HCT116 (cell line): Measurements from ENCODE around the gene WDR43. TPM values are rescaled to one million over a fixed set of nuclear protein-coding genes. Genes with fewer than 3 reads are reported as not detected.

Experiments
- ATAC-seq: fragments of 200-7000 bp; cut with Tn5 transposase; 2 replicates; pipeline ENCODE4 v1.9.1; 2020; ENCODE audit warnings: mild to moderate bottlenecking, moderate library complexity
- BruUV-seq: library from RNA; stranded (reverse); fragments of 400-500 nt; replicated peaks from 2 replicates; lab custom pipeline; 2021; lab: Mats Ljungman, UMichigan
- CTCF ChIA-PET: fragments of 300-600 bp; sonication (Branson Sonifier 250); formaldehyde crosslinking; loops from one replicate; lab custom pipeline; 2021; ENCODE audit warnings: antibody characterized with exemption; lab: Charles Lee
- POLR2A ChIA-PET: fragments of 300-600, 350-600 bp; sonication (Branson Sonifier 250); formaldehyde crosslinking; loops from one replicate; lab custom pipeline; 2021; ENCODE audit warnings: antibody characterized with exemption; lab: Charles Lee
- RAD21 ChIA-PET, 2 experiments: fragments of 300-600 bp; sonication (Branson Sonifier 250); formaldehyde crosslinking; loops; one replicate each; lab custom pipeline; 2023; ENCODE audit warnings: low total read pairs in 2 of 2; ENCODE audit not compliant: uncharacterized antibody in 2 of 2, unreplicated experiment in 2 of 2, low non-redundant PET in 1 of 2; lab: Charles Lee
- DNase-seq: peaks from one replicate; pipeline ENCODE4 v3.0.0-alpha.2; 2010; ENCODE audit warnings: low read depth, low spot score
- H2AFZ ChIP-seq: fragments of 200-600 bp; shearing (Covaris generic), sonication (generic); 2 replicates; pipeline ENCODE4 v1.6.1; 2017; ENCODE audit warnings: low read depth, mixed run types, mixed read lengths, antibody characterized with exemption, low read length; ENCODE audit not compliant: poor library complexity, severe bottlenecking
- H3K27ac ChIP-seq: 2 replicates; pipeline ENCODE4 v1.5.1; 2012; ENCODE audit warnings: low read depth, low read length
- H3K27me3 ChIP-seq: fragments of 200-600 bp; sonication (generic); 2 replicates; pipeline ENCODE4 v1.6.1; 2016; ENCODE audit warnings: mixed run types, low read length, mixed read lengths; ENCODE audit not compliant: insufficient read depth
- H3K36me3 ChIP-seq, 2 experiments: fragments of 200-500 bp in 1 of 2; fragments of 200-600 bp in 1 of 2; sonication (Bioruptor generic) in 1 of 2; sonication (generic) in 1 of 2; 2 replicates each; pipeline versions ENCODE4 v1.5.1 to v1.6.1; 2014 to 2016; ENCODE audit warnings: low read length in 2 of 2, inconsistent platforms in 1 of 2, mixed read lengths in 1 of 2, mixed run types in 1 of 2; ENCODE audit not compliant: insufficient read depth in 2 of 2, control insufficient read depth in 1 of 2
- H3K4me1 ChIP-seq, 2 experiments: fragments of 200-600 bp in 1 of 2; sonication (generic) in 1 of 2; 2 replicates each; pipeline versions ENCODE4 v1.5.1 to v1.6.1; 2012 to 2017; ENCODE audit warnings: low read length in 2 of 2, inconsistent platforms in 1 of 2, mild to moderate bottlenecking in 1 of 2, mixed read lengths in 1 of 2, mixed run types in 1 of 2, moderate library complexity in 1 of 2; ENCODE audit not compliant: insufficient read depth in 2 of 2, control insufficient read depth in 1 of 2
- H3K4me2 ChIP-seq: fragments of 200-600 bp; sonication (generic); 2 replicates; pipeline ENCODE4 v1.6.1; 2017; ENCODE audit warnings: mixed run types, low read length, mixed read lengths
- H3K4me3 ChIP-seq, 2 experiments: fragments of 200-600 bp in 1 of 2; sonication (generic) in 1 of 2; replicated peaks in 1 of 2; 2 replicates each; pipeline ENCODE4 v1.5.1; 2011 to 2016; ENCODE audit warnings: low read length in 2 of 2, control low read depth in 1 of 2, low read depth in 1 of 2, mild to moderate bottlenecking in 1 of 2, mixed read lengths in 1 of 2, mixed run types in 1 of 2
- H3K79me2 ChIP-seq: fragments of 200-600 bp; sonication (generic); 2 replicates; pipeline ENCODE4 v1.6.1; 2017; ENCODE audit warnings: mild to moderate bottlenecking, mixed run types, low read length, moderate library complexity, mixed read lengths; ENCODE audit not compliant: insufficient read depth
- H3K9ac ChIP-seq: fragments of 200-600 bp; sonication (generic); 2 replicates; pipeline ENCODE4 v1.6.1; 2016; ENCODE audit warnings: low read length, mixed read lengths
- H3K9me2 ChIP-seq: fragments of 200-600 bp; sonication (generic), shearing (Covaris generic); 2 replicates; pipeline ENCODE4 v1.6.1; 2017; ENCODE audit warnings: mixed run types, mild to moderate bottlenecking, moderate library complexity; ENCODE audit not compliant: insufficient read depth
- H3K9me3 ChIP-seq, 2 experiments: fragments of 200-500 bp in 1 of 2; fragments of 200-600 bp in 1 of 2; sonication (Bioruptor generic) in 1 of 2; sonication (generic) in 1 of 2; 2 replicates each; pipeline ENCODE4 v1.6.1; 2014 to 2017; ENCODE audit warnings: low read length in 2 of 2, mixed read lengths in 2 of 2, inconsistent platforms in 1 of 2, low read depth in 1 of 2, mild to moderate bottlenecking in 1 of 2, mixed run types in 1 of 2, moderate library complexity in 1 of 2; ENCODE audit not compliant: control insufficient read depth in 1 of 2, insufficient read depth in 1 of 2
- H4K20me1 ChIP-seq: fragments of 200-600 bp; sonication (generic), shearing (Covaris generic); 2 replicates; pipeline ENCODE4 v1.6.1; 2017; ENCODE audit warnings: mixed run types, mild to moderate bottlenecking, moderate library complexity; ENCODE audit not compliant: insufficient read depth
- CBX3 ChIP-seq: IDR thresholded peaks from 2 replicates; pipeline ENCODE4 v1.6.1; 2012; ENCODE audit warnings: low read depth
- CEBPB ChIP-seq: IDR thresholded peaks from 2 replicates; pipeline ENCODE4 v1.6.1; 2012; ENCODE audit warnings: low read depth
- ELF1 ChIP-seq: IDR thresholded peaks from 2 replicates; pipeline ENCODE4 v1.6.1; 2012; ENCODE audit warnings: low read depth, borderline replicate concordance
- FOSL1 ChIP-seq: IDR thresholded peaks from 2 replicates; pipeline ENCODE4 v1.6.1; 2012; ENCODE audit warnings: low read depth
- JUND ChIP-seq: IDR thresholded peaks from 2 replicates; pipeline ENCODE4 v1.6.1; 2012
- POLR2AphosphoS5 ChIP-seq: IDR thresholded peaks from 2 replicates; pipeline ENCODE4 v1.6.1; 2011; ENCODE audit warnings: mild to moderate bottlenecking, low read depth, low read length, moderate library complexity
- RAD21 ChIP-seq: IDR thresholded peaks from 2 replicates; pipeline ENCODE4 v1.6.1; 2012; ENCODE audit warnings: low read depth, mild to moderate bottlenecking
- SRF ChIP-seq: IDR thresholded peaks from 2 replicates; pipeline ENCODE4 v1.6.1; 2012; ENCODE audit warnings: low read depth
- TCF7L2 ChIP-seq: IDR thresholded peaks from 2 replicates; pipeline ENCODE4 v1.7.0; 2011; ENCODE audit warnings: borderline replicate concordance, inconsistent platforms; ENCODE audit not compliant: insufficient read depth, insufficient read length; ENCODE audit errors: extremely low read depth
- YY1 ChIP-seq: IDR thresholded peaks from 2 replicates; pipeline ENCODE4 v1.6.1; 2011; ENCODE audit warnings: low read length, low read depth, moderate library complexity, mild to moderate bottlenecking; ENCODE audit not compliant: insufficient replicate concordance; ENCODE audit errors: extremely low read depth
- ZFX ChIP-seq: fragments of 450-650 bp; IDR thresholded peaks from 2 replicates; pipeline ENCODE4 v1.6.1; 2017
- intact Hi-C: fragments of 100-400 bp; cut with micrococcal nuclease; formaldehyde crosslinking; loops from 2 replicates; pipeline ENCODE4 v1.10.0; 2022
- total RNA-seq: library from RNA; stranded (reverse); gene quantifications from one replicate; pipeline ENCODE4 v1.2.1, GENCODE V29; 2021; ENCODE audit not compliant: unreplicated experiment
- TF ChIP-seq, protein P1 (sequence below): IDR thresholded peaks from 2 replicates; pipeline ENCODE4 v1.6.1; 2012; ENCODE audit warnings: low read depth
- TF ChIP-seq, protein P2 (sequence below): IDR thresholded peaks from 2 replicates; pipeline ENCODE4 v1.6.1; 2012
- TF ChIP-seq, protein P3 (sequence below): IDR thresholded peaks from 2 replicates; pipeline ENCODE4 v1.6.1; 2012
- TF ChIP-seq, protein P4 (sequence below), 3 experiments: fragments of 200-600 bp in 1 of 3; sonication (generic) in 1 of 3; IDR thresholded peaks in 2 of 3; conservative IDR thresholded peaks in 1 of 3; 2 replicates each; pipeline ENCODE4 v1.5.1; 2012 to 2017; ENCODE audit warnings: low read depth in 2 of 3, low read length in 2 of 3, antibody characterized with exemption in 1 of 3, borderline replicate concordance in 1 of 3, control low read depth in 1 of 3, mild to moderate bottlenecking in 1 of 3, mixed read lengths in 1 of 3, mixed run types in 1 of 3, moderate library complexity in 1 of 3; ENCODE audit not compliant: insufficient read depth in 1 of 3

The WDR43 gene
- total RNA-seq, 1 experiment from 2014 or later: 119 TPM

DNA sequence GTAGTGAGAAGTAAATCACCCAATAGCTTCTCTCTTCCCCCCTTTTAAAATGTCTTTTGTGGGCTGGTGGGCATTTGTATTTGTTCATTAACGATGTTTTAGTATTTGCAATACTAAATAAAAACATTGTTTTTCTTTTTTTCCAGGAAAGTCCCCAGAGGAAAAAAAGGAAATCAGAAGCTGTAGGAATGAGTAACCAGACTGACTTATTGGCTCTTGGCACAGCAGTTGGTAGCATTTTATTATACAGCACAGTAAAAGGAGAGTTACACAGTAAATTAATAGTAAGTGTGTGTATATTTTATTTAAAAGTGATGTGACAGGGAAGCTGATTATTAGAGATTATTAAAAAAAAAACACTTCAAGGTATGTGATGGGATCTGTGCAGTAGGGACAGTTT lies 7.4 kb downstream of the WDR43 start (continued):
- TF ChIP-seq, protein P1, sequence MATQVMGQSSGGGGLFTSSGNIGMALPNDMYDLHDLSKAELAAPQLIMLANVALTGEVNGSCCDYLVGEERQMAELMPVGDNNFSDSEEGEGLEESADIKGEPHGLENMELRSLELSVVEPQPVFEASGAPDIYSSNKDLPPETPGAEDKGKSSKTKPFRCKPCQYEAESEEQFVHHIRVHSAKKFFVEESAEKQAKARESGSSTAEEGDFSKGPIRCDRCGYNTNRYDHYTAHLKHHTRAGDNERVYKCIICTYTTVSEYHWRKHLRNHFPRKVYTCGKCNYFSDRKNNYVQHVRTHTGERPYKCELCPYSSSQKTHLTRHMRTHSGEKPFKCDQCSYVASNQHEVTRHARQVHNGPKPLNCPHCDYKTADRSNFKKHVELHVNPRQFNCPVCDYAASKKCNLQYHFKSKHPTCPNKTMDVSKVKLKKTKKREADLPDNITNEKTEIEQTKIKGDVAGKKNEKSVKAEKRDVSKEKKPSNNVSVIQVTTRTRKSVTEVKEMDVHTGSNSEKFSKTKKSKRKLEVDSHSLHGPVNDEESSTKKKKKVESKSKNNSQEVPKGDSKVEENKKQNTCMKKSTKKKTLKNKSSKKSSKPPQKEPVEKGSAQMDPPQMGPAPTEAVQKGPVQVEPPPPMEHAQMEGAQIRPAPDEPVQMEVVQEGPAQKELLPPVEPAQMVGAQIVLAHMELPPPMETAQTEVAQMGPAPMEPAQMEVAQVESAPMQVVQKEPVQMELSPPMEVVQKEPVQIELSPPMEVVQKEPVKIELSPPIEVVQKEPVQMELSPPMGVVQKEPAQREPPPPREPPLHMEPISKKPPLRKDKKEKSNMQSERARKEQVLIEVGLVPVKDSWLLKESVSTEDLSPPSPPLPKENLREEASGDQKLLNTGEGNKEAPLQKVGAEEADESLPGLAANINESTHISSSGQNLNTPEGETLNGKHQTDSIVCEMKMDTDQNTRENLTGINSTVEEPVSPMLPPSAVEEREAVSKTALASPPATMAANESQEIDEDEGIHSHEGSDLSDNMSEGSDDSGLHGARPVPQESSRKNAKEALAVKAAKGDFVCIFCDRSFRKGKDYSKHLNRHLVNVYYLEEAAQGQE: no peak
- TF ChIP-seq YY1: no peak
- TF ChIP-seq ELF1: no peak
- TF ChIP-seq, protein P2, sequence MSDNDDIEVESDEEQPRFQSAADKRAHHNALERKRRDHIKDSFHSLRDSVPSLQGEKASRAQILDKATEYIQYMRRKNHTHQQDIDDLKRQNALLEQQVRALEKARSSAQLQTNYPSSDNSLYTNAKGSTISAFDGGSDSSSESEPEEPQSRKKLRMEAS: no peak
- TF ChIP-seq ZFX: no peak
- TF ChIP-seq FOSL1: no peak
- no peak for TF ChIP-seq SRF
- no peak for TF ChIP-seq POLR2AphosphoS5
- TF ChIP-seq, protein P3, sequence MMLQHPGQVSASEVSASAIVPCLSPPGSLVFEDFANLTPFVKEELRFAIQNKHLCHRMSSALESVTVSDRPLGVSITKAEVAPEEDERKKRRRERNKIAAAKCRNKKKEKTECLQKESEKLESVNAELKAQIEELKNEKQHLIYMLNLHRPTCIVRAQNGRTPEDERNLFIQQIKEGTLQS: no peak
- no peak for TF ChIP-seq CEBPB
- TF ChIP-seq JUND: no peak
- TF ChIP-seq RAD21: no peak
- no peak for TF ChIP-seq CBX3

DNA sequence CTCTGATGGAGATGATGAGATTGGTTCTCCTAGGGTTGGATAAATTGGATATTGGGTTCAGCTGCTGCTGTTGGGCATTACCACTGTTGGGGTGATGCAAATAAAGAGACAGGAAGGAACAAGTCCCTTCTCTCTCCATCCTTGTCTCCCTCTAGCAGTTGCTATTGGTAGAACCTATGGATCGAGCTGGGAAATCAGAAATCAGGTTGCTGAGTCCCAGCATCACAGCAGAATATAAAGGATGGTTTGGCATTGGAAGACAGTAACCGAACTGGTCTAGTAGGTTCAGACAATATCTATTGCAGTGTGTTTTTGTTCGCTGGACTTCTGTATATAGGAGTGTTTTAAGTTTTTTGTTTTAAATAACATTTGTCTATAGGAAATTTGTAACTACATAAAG lies 8.1 kb downstream of the WDR43 start:
- no peak for DNase-seq
- ChIA-PET RAD21 (no interaction called here), POLR2A (no interaction called here), CTCF (no interaction called here)
- Histone ChIP-seq H3K4me3 (no peak overlapping the region), H3K4me2 (no peak overlapping the region), H3K79me2 (peaks cover 100% of the 10 kb centered on the region), H4K20me1 (peaks cover 85% of the 10 kb centered on the region; the same call in 1 of the 2 replicates), H3K27me3 (no peaks in the 10 kb centered on the region), H3K27ac (no peak overlapping the region), H3K4me1 (peaks cover 0 to 6% of the 10 kb centered on the region in 2 experiments; a peak in 1 of 4 replicates), H3K9ac (no peak overlapping the region), H3K36me3 (peaks cover 30 to 50% of the 10 kb centered on the region in 2 experiments), H3K9me2 (no peaks in the 10 kb centered on the region), H3K9me3 (no peaks in the 10 kb centered on the region), H2AFZ (no peak overlapping the region)
- intact Hi-C loops: no loop called here
- ATAC-seq: 0 out of 2 replicates have a peak, but pooled peaks have one; percentile 22
- no TSS peak for BruUV-seq
- no peak for TF ChIP-seq TCF7L2
- no peak for TF ChIP-seq CEBPB
- TF ChIP-seq, protein P1: no peak
- no peak for TF ChIP-seq JUND
- no peak for TF ChIP-seq CBX3
- TF ChIP-seq, protein P4, sequence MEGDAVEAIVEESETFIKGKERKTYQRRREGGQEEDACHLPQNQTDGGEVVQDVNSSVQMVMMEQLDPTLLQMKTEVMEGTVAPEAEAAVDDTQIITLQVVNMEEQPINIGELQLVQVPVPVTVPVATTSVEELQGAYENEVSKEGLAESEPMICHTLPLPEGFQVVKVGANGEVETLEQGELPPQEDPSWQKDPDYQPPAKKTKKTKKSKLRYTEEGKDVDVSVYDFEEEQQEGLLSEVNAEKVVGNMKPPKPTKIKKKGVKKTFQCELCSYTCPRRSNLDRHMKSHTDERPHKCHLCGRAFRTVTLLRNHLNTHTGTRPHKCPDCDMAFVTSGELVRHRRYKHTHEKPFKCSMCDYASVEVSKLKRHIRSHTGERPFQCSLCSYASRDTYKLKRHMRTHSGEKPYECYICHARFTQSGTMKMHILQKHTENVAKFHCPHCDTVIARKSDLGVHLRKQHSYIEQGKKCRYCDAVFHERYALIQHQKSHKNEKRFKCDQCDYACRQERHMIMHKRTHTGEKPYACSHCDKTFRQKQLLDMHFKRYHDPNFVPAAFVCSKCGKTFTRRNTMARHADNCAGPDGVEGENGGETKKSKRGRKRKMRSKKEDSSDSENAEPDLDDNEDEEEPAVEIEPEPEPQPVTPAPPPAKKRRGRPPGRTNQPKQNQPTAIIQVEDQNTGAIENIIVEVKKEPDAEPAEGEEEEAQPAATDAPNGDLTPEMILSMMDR (IDR thresholded peaks at IDR 0.05 in 2 of 3, conservative IDR thresholded peaks at IDR 0.05 in 1 of 3; ENCODE audit: borderline replicate concordance in 1 of 3, insufficient read depth in 1 of 3, low read depth in 2 of 3, low read length in 2 of 3): no peak
- no peak for TF ChIP-seq YY1
